Mammary epithelial cell (primary cell): ENCODE data around the gene TOLLIP.

Experiments
- EZH2 ChIP-seq: IDR thresholded peaks from 2 replicates; pipeline ENCODE4 v1.6.1; 2012; ENCODE audit warnings: low read length, inconsistent platforms, borderline replicate concordance
- TF ChIP-seq, protein P1 (sequence below), 2 donors: IDR thresholded peaks in 1 of 2; conservative IDR thresholded peaks in 1 of 2; 2 replicates each; pipeline ENCODE4 v1.5.1; 2011 to 2012; ENCODE audit warnings: inconsistent platforms in 2 of 2, low read length in 2 of 2, mild to moderate bottlenecking in 2 of 2, control low read depth in 1 of 2, low read depth in 1 of 2; ENCODE audit not compliant: insufficient read depth in 1 of 2; ENCODE audit errors: extremely low read depth in 1 of 2

DNA sequence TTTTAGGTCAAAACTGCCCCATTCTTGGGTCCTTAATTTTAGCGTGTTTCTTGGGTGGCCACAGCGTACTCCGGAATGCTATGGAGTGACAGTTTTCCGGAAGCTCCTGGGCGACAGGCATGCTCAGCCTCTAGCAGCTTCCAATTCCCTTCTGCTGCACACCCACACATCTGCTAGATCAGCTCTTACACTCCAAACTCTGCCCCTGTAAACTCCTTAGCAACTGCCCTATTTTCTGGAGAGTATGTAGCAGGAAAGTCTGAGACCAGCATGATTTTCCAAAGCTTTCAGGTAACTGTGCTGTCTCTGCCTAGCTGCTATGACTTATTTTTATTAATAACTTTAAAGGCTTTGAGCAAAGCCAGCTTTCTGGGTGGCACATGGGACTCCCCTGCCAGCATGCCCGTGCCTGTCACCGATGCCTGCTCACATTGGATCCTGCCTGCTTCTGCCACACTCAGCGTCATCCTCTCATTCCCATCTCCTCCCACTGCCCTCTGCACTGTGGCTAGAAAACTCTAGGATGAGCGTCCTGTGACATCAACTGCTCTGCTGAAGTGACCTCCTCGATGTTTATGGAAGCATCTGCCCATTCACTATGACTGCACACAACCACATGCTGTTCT lies 17.3 kb downstream of the TOLLIP start:
- TF ChIP-seq, protein P1, sequence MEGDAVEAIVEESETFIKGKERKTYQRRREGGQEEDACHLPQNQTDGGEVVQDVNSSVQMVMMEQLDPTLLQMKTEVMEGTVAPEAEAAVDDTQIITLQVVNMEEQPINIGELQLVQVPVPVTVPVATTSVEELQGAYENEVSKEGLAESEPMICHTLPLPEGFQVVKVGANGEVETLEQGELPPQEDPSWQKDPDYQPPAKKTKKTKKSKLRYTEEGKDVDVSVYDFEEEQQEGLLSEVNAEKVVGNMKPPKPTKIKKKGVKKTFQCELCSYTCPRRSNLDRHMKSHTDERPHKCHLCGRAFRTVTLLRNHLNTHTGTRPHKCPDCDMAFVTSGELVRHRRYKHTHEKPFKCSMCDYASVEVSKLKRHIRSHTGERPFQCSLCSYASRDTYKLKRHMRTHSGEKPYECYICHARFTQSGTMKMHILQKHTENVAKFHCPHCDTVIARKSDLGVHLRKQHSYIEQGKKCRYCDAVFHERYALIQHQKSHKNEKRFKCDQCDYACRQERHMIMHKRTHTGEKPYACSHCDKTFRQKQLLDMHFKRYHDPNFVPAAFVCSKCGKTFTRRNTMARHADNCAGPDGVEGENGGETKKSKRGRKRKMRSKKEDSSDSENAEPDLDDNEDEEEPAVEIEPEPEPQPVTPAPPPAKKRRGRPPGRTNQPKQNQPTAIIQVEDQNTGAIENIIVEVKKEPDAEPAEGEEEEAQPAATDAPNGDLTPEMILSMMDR (conservative IDR thresholded peaks at IDR 0.05 in 1 of 2, IDR thresholded peaks at IDR 0.05 in 1 of 2; ENCODE audit: extremely low read depth in 1 of 2, insufficient read depth in 1 of 2, low read depth in 1 of 2, low read length in 2 of 2), result no peak
- no peak for TF ChIP-seq EZH2
